HG03457 (cell line): ENCODE data around the gene DENND4C.
"Not testable (repeated sequence)": the region's sequence is repeated elsewhere in the genome, so short reads cannot be mapped to it uniquely, and the experiment has no call there.

Experiments
- ATAC-seq: cut with Tn5 transposase; IDR thresholded peaks from one replicate; pipeline ENCODE4 v1.9.1; 2021; ENCODE audit warnings: moderate number of reproducible peaks; ENCODE audit not compliant: unreplicated experiment

DENND4C gene

DNA sequence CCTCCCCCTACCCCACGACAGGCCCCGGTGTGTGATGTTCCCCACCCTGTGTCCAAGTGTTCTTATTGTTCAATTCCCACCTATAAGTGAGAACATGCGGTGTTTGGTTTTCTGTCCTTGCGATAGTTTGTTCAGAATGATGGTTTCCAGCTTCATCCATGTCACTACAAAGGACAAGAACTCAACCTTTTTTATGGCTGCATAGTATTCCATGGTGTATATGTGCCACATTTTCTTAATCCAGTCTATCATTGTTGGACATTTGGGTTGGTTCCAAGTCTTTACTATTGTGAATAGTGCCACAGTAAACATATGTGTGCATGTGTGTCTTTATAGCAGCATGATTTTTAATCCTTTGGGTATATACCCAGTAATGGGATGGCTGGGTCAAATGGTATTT is 35.1 kb downstream of the DENND4C start:
- not testable (repeated sequence) for ATAC-seq

DNA sequence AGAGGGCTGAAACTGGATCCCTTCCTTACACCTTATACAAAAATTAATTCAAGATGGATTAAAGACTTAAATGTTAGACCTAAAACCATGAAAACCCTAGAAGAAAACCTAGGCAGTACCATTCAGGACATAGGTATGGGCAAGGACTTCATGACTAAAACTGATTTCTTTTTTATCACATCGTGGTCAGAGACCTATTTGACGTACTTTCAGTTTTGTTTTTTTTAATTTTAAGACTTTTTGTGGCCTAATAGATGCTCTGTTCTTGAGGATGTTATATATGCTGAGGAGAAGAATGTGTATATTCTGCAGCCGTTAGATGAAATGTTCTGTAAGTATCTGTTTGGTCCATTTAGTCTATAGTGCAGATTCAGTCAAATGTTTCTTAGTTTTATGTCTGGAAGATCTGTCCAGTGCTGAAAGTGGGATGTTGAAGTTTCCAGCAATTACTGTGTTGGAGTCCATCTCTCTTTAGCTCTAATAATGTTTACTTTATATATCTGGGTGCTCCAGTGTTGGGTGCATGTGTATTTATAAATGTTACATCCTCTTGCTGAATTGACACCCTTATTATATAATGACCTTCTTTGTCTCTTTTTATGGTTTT is 36.4 kb downstream of the DENND4C start:
- not testable (repeated sequence) for ATAC-seq

GRCh38 chr9:19269582-19269981 is 39.1 kb downstream of the DENND4C start:
- ATAC-seq, result no peak

DNA sequence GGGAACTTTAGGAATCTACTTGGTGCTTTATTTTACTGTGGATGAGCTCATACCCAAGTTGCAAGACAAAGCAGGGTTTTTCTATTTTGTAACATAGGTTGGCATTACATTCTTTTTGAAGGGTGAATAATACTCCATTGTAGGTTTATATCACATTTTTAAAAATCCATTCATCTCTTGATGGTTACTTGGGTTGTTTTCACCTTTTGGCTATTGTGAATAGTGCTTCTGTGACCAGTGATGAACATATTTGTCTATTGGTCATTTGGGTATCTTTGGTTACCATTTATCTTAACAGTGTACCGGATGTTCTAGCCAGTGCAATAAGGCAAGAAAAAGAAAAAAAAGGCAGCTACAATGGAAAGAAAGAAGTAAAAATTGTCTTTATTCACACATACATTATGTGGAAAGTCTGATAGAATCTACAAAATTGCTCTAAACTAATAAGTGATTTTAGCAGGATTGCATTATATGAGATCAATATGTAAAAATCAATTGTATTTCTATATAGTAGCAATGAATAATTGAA is 40.0 kb downstream of the DENND4C start:
- ATAC-seq, result no peak

DNA sequence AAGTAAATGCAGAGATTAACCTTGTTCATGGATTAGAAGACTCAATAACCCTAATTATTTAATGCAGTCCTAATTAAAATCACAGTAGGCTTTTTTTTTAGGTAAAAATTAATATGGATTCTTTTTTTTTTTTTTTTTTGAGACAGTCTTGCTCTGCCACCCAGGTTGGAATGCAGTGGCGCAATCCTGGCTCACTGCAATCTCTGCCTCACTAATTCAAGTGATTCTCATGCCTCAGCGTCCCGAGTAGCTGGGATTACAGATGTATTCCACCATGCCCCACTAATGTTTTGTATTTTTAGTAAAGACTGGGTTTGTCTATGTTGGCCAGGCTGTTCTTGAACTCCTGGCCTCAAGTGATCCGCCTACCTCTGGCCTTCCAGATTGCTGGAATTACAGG is 40.6 kb downstream of the DENND4C start:
- no peak for ATAC-seq

DNA sequence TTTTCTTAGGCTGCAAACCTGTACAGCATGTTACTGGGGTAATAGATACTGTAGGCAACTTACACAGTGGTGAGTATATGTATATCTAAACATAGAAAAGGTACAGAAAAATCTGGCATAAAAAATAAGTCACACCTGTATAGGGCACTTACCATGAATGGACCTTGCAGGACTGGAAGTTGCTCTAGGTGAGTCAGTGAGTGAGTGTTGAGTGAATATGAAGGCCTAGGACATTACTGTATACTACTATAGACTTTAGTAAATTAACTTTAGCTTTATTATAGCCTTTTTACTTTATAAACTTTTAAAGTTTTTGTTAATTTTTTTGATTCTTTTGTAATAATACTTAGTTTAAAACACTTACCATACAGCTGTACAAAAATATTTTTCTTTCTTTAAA is 51.3 kb downstream of the DENND4C start:
- ATAC-seq, result no peak

DNA sequence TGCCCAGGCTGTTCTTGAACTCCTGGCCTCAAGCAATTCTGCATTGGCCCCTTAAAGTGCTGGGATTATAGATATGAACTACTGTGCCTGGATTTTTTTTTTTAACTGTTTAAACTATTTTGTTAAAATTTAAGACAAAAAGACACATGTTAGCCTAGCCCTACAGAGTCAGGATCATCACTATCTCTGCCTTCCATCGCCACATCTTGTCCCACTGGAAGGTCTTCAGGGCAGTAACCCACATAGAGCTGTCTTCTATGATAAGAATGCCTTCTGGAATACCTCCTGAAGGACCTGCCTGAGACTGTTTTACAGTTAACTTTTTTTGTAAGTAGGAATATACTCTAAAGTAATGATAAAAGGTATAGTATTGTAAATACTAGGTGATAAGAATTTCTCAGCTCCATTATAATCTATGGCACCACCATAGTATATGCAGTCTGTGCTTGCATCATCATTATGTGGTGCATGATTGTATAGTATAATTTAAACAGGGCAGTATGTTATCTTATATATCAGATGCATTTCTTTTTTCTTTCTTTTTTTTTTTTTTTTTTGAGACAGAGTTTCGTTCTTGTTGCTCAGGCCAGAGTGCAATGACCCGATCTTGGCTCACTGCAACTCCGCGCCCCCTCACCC is 52.7 kb downstream of the DENND4C start:
- no peak for ATAC-seq

GRCh38 chr9:19284729-19285128 is 54.2 kb downstream of the DENND4C start:
- no peak for ATAC-seq

DNA sequence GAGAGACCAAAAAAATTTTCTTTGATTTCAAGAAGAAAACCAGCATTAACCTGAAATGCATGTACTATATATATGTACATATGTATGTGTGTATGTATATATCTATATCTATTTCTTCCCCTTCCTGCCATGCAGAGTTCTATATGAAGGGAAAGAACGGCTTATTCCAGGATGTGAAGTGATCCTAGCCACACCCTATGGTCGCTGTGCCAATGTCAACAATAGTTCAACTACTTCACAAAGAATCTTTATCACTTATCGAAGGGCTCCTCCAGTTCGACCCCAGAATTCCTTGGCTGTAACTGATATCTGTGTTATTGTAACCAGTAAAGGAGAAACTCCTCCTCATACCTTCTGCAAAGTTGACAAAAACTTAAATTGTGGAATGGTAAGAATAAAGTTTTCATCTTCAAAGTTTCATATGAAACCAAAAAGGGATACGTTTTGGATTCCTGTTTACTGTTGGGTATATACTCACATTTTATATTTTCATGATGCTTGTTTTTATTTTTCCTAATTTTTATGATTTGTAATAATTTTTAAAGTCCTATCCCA is 56.2 kb downstream of the DENND4C start:
- no peak for ATAC-seq

- no peak for ATAC-seq
These were observed 57.6 kb downstream of the DENND4C start for GRCh38 chr9:19288081-19288480.

GRCh38 chr9:19290103-19290502 is 59.6 kb downstream of the DENND4C start:
- ATAC-seq, result no peak

- ATAC-seq, result no peak
These were observed 63.7 kb downstream of the DENND4C start for GRCh38 chr9:19294219-19294618.

GRCh38 chr9:19298436-19299000 is 68.0 kb downstream of the DENND4C start:
- no peak for ATAC-seq

GRCh38 chr9:19303216-19303615 is 72.7 kb downstream of the DENND4C start:
- ATAC-seq, result no peak

GRCh38 chr9:19306568-19306967 is 76.1 kb downstream of the DENND4C start:
- ATAC-seq, result no peak

GRCh38 chr9:19310246-19310645 is 79.8 kb downstream of the DENND4C start:
- no peak for ATAC-seq

- no peak for ATAC-seq
These were observed 83.1 kb downstream of the DENND4C start for GRCh38 chr9:19313573-19313972.

GRCh38 chr9:19320495-19320894 is 90.0 kb downstream of the DENND4C start:
- no peak for ATAC-seq

GRCh38 chr9:19331877-19332276 is 101.4 kb downstream of the DENND4C start:
- no peak for ATAC-seq

DNA sequence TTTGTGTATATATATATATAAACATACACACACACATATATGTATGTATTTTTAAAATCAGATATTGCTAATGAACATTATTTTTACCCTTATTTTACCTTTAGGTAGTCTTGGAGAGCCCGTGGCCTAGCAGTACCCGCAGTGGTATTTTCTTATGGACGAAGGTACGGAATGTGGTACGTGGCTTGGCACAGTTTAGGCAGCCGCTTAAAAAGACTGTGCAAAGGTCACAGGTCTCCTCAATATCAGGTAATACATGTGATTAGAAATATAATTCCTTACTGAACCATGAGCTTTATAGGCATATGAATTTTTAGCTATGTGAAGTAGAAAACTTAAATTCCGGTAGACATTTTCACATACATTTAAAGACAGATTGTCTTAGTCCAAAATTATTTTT is 105.7 kb downstream of the DENND4C start:
- no peak for ATAC-seq

DNA sequence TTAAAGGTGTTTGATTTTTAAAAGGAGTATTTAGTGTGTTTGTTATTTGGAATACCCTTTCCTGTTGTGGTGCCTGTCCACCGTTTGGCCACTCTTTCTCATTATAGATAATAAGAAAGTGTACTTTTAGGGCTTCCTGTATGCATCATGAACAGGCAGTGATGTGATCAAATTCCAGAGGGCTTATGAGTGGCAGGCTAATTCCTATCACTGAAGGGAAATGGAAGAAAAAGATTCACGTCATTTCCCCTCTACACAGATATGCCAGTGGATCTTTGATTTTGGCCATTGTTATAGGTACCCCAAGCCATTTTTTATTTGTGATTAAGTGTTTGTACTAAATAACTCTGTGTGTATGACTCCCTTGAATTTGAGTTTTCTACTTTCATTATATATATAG is 112.5 kb downstream of the DENND4C start:
- no peak for ATAC-seq

GRCh38 chr9:19358701-19359100 is 128.2 kb downstream of the DENND4C start:
- ATAC-seq, result no peak
